Activated T-cell treated with anti-CD3 and anti-CD28 coated beads for 1 hour (primary cell): Measurements from ENCODE around the gene SMARCA4.
"Not testable (repeated sequence)": the region's sequence is repeated elsewhere in the genome, so short reads cannot be mapped to it uniquely, and the experiment has no call there.

ENCODE experiments used
- DNase-seq: peaks from one replicate; pipeline ENCODE4 v3.0.0-alpha.2; 2020; ENCODE audit warnings: low read depth

The SMARCA4 gene

DNA sequence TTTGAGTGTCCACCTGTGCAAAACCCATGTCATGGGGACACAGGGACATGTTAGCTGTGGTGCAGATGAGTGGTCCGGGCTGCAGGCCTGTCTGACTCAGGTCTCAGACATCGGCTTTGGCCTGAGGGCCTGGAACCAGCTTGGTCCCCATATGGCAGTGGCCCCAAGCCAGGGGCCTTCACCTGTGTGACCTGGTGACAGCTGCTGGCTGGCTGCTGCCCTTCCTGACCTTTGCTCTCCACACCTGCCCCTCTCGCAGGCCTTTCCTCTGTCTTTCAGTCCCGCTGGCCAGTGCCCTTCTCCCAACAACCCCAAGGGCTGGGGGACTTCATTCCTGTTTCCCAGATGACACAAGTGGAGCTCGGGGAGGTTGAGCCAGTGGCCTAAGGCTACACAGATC is 105.5 kb downstream of the SMARCA4 start:
- DNase-seq: no peak

DNA sequence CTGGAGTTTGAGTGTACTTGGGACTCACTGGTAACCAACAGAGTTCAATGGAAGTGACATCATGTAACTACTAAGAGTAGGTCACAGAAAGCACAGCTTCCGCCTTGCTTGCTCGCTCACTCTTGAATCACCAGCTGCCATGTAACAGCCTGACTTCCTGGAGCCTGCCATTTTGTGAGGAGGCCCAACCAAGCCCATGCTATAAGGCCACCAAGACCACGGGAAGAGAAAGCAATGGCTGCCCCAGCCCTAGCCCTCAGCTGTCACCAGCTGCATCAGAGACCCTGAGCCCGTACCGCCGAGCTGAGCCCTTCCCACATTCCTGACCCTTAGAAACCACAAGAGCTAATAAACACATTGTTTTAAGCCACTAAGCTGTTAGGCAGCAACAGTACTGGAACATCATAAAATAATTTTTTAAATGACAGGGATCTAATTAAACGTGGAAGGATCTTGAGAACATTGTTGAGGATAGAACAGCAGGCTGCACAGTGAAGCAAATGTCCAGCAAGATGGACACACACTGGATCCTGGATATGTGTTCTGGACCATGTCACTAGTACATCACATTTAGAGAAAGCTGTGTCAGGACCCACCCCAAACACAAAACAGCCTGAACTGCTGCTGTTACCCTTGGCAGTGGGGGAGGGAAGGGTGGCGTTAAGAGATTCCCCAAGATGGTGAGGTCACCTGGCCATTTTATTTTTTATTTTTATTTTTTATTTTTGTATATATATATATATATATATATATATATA is 106.7 kb downstream of the SMARCA4 start:
- no peak for DNase-seq

- no peak for DNase-seq
Measured at GRCh38 chr19:11069561-11069960, 108.7 kb downstream of the SMARCA4 start.

- no peak for DNase-seq
Measured at GRCh38 chr19:11070123-11070522, 109.3 kb downstream of the SMARCA4 start.

DNA sequence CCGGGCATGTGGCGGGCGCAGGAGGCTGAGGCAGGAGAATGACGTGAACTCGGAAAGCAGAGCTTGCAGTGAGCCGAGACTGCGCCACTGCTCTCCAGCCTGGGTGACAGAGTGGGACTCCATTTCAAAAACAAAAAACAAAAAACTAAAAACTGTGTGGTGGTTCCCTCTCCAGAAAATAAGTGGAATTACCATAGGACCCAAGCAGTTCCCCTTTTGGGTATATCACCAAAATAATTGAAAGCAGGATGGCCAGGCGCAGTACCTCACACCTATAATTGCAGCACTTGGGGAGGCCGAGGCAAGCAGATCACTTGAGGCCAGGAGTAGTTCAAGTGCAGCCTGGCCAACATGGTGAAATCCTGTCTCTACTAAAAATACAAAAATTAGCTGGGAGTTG is 112.7 kb downstream of the SMARCA4 start:
- DNase-seq: no peak

DNA sequence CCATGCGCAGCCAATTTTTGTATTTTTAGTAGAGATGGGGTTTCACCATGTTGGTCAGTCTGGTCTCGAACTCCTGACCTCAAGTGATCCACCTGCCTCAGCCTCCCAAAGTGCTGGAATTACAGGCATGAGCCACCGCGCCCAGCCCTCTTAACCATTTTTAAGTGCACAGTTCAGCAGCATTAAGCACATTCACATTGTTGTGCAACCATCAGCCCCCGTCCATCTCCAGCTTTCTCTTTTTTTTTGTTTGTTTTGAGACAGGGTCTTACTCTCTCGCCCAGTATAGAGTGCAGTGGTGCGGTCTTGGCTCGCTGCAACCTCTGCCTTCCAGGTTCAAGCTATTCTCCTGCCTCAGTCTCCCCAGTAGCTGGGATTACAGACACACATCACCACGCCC is 116.0 kb downstream of the SMARCA4 start:
- not testable (repeated sequence) for DNase-seq

DNA sequence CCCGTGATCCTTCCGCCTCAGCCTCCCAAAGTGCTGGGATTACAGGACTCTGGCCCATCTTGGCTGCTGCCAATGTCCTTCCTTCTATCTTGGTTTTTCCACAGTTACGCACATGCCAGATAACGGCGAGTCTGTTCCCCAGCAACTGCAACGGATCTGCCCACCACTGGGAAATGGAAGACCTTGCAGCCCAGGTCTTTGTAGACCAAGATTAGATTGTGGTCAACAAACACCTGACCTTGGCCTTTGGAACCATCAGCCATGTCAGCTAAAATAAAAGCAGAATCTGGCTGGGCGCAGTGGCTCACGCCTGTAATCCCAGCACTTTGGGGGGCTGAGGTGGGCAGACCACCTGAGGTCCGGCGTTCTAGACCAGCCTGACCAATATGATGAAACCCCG is 118.1 kb downstream of the SMARCA4 start:
- no peak for DNase-seq

DNA sequence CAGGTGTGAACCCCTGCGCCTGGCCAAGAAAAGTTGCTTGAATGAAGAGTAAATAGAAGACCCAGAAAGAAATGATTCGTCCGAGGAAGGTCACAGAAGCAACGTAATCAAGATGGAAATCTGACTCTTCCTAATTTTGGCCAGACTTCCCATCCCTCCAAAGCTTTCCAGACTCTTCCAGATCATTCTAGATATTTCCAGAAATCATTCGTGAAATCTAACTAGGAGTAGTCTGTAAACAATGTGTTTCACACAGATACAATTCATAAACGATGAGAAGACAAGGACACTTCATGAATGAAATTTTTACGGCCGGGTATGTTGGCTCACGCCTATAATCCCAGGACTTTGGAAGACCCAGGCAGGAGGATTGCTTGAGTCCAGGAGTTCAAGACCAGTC is 119.2 kb downstream of the SMARCA4 start:
- no peak for DNase-seq

DNA sequence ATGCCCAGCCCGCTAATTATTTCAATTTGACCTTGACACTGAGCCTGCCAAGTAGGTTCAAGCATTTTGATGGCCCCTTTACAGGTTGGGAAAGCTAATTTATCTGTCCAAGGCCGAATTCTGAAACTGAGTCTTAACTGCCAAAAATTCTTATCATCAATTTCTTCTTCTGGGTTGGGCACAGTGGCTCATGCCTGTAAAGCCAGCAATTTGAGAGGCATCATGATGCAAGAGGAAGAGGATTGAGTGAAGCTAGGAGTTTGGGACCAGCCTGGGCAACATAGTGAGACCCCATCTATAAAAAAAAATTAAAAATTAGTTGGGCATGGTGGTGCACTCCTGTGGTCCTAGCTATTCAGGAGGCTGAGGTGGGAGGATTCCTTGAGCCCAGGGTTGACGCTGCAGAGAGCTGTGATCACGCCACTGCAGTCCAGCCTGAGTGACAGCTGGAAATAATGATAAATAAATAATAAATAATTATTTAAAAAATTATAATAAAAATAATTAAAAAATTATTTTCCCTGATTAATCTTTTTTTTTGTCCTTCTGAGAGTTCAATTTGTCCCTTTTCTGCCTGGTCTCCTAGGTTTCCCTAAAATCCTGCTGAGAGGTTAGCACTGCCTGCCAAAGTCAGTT is 127.2 kb downstream of the SMARCA4 start:
- DNase-seq: no peak

DNA sequence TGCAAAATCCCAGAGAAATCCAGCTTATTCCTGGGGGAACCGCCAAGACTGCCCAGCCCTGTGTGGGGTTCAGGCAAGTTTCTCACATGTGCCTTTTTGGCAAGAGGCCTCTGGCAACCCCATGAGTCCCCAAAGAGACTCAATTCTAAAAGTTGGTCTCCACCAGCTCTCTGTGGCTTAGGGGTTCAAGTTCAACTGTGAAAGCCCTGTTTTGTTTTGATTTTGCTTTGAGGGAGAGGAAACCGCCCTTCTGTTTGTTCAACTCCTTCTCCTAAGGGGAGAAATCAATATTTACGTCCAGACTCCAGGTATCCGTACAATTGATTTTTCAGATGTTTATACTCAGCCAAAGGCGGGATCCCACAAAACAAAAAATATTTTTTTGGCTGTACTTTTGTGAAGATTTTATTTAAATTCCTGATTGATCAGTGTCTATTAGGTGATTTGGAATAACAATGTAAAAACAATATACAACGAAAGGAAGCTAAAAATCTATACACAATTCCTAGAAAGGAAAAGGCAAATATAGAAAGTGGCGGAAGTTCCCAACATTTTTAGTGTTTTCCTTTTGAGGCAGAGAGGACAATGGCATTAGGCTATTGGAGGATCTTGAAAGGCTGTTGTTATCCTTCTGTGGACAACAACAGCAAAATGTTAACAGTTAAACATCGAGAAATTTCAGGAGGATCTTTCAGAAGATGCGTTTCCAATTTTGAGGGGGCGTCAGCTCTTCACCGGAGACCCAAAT is 127.8 kb downstream of the SMARCA4 start:
- no peak for DNase-seq

- peak; percentile 51 for DNase-seq
Measured at GRCh38 chr19:11089254-11090013, 128.6 kb downstream of the SMARCA4 start, which contains the start of gene LDLR. Gene LDLR (plus strand): TSS chr19:11089463. CDS start chr19:11089549, 86 bp downstream.

GRCh38 chr19:11090014-11090263 is 129.1 kb downstream of the SMARCA4 start:
- DNase-seq: not testable (repeated sequence)

DNA sequence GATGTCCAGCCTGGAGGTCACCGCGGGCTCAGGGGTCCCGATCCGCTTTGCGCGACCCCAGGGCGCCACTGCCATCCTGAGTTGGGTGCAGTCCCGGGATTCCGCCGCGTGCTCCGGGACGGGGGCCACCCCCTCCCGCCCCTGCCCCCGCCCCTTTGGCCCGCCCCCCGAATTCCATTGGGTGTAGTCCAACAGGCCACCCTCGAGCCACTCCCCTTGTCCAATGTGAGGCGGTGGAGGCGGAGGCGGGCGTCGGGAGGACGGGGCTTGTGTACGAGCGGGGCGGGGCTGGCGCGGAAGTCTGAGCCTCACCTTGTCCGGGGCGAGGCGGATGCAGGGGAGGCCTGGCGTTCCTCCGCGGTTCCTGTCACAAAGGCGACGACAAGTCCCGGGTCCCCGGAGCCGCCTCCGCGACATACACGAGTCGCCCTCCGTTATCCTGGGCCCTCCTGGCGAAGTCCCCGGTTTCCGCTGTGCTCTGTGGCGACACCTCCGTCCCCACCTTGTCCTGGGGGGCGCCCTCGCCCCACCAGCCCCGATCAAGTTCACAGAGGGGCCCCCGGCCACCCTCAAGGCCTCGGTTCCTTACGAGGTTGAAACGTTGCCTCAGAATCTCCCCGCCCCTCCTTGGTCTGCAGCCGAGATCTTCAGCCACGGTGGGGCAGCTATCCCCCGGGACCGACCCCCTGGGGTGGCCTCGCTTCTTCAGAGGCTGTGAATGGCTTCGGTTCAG is 129.6 kb downstream of the SMARCA4 start:
- DNase-seq: peak; percentile 97

- no peak for DNase-seq
Measured at GRCh38 chr19:11090997-11091702, 130.3 kb downstream of the SMARCA4 start.

- DNase-seq: no peak
Measured at GRCh38 chr19:11091703-11092153, 130.9 kb downstream of the SMARCA4 start.

DNA sequence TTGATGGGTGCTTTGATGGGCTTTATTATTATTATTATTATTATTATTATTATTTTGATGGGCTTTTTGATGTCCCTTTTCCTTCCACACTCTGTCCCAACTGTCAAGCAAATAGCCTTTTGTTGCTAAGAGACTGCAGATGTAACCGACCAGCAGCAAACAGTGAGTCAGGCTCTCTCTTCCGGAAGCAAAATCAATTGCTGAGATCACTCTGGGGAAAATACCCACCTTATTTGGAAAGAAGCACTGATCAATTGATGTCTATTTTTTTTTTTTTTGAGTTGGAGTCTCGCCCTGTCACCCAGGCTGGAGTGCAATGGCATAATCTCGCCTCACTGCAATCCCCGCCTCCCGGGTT is 131.3 kb downstream of the SMARCA4 start:
- no peak for DNase-seq

DNA sequence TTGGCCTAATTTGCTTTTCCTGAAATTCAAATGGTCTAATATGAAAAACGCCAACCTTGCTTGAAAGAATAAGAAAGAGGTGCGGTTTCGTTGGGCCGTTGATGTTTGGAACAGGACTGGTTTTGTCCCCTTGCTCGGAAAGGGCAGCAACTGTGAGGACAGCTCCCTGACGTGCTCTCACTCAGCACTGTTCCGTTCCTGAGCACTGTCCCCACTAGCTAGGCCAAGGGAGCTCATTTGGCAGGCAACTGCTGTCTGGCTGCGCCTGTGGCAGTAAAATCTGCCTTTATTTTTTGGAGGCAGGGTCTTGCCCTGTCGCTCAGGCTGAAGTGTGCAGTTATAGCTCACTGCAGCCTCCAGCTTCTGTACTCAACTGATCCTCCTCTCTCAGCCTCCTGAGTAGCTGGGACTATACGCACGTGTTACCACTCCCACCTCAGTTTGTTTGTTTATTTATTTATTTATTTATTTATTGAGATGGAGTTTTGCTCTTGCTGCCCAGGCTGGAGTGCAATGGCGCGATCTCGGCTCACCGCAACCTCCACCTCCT is 132.9 kb downstream of the SMARCA4 start:
- no peak for DNase-seq

GRCh38 chr19:11094520-11094894 is 133.7 kb downstream of the SMARCA4 start:
- DNase-seq: no peak

GRCh38 chr19:11096210-11096841 is 135.5 kb downstream of the SMARCA4 start:
- DNase-seq: no peak

- not testable (repeated sequence) for DNase-seq
Measured at GRCh38 chr19:11097367-11097766, 136.5 kb downstream of the SMARCA4 start.
